Mucosa of descending colon (tissue), 3 donors: ENCODE measurements around the gene BHLHE23. TPM values are rescaled to one million over a fixed set of nuclear protein-coding genes. Genes with fewer than 3 reads are reported as not detected.

Experiments
- ATAC-seq: fragments of 200-7000 bp; cut with Tn5 transposase; one replicate; pipeline ENCODE4 v1.9.1; 2020; ENCODE audit warnings: mild to moderate bottlenecking, moderate library complexity
- DNase-seq, 3 donors: peaks; one replicate each; pipeline ENCODE4 v3.0.0-alpha.2; 2020
- H3K36me3 ChIP-seq: fragments of 200-600 bp; one replicate; pipeline ENCODE4 v1.8.0; 2021; ENCODE audit warnings: low read depth, mild to moderate bottlenecking
- H3K4me1 ChIP-seq: fragments of 200-600 bp; one replicate; pipeline ENCODE4 v1.8.0; 2021; ENCODE audit warnings: low read depth, mild to moderate bottlenecking
- H3K4me3 ChIP-seq: fragments of 200-600 bp; one replicate; pipeline ENCODE4 v1.8.0; 2021; ENCODE audit warnings: mild to moderate bottlenecking
- H3K9me3 ChIP-seq: fragments of 200-600 bp; one replicate; pipeline ENCODE4 v1.8.0; 2021; ENCODE audit warnings: mild to moderate bottlenecking
- CTCF ChIP-seq: fragments of 200-600 bp; IDR thresholded peaks from one replicate; pipeline ENCODE4 v1.8.0; 2022; ENCODE audit warnings: antibody characterized with exemption, mild to moderate bottlenecking
- intact Hi-C, 2 donors: fragments of 100-400 bp; cut with DNase I in 1 of 2; cut with micrococcal nuclease in 1 of 2; formaldehyde crosslinking; loops; one replicate each; pipeline versions ENCODE4 v1.11.0 to v1.11.1; 2022; cut with DNase I, micrococcal nuclease
- total RNA-seq, 3 donors: library from RNA; stranded (reverse); fragmentation: NEBNext Ultra II Directional in 2 of 3; extraction: Animal tissue kit (Norgen Biotek cat#: 25700) in 2 of 3; gene quantifications; one replicate each; pipeline versions ENCODE4 v1.2.1 to v1.2.4, GENCODE V29; 2021 to 2023
- donor health status: DM: no; HTN: no; CAD: no; lungs with moderate emphysema.
- donor health status: DM: no; HTN: no; CAD: no.
- donor health status: DM: no; HTN: yes; CAD: no.

BHLHE23 gene
- total RNA-seq, 3 donors from 2014 or later, result not detected

GRCh38 chr20:63025534-63026331 is 19.0 kb upstream of the BHLHE23 start:
- intact Hi-C loops, result no loop called here
- Histone ChIP-seq H3K36me3 (no peaks in the 10 kb centered on the region), H3K9me3 (no peaks in the 10 kb centered on the region), H3K4me1 (no peaks in the 10 kb centered on the region), H3K4me3 (no peak overlapping the region)
- no peak for TF ChIP-seq CTCF
- peak; percentile 50 for ATAC-seq
- DNase-seq, result peak in 2 of 3 donors; percentile 16 to 40

- Histone ChIP-seq H3K4me1 (no peaks in the 10 kb centered on the region), H3K36me3 (no peaks in the 10 kb centered on the region), H3K9me3 (no peaks in the 10 kb centered on the region), H3K4me3 (no peak overlapping the region)
- TF ChIP-seq CTCF, result no peak
- DNase-seq (peak in 1 of 3 donors; percentile 17), ATAC-seq (no peak)
- intact Hi-C loops, result no loop called here
Measured at GRCh38 chr20:63024573-63025392, 18.0 kb upstream of the BHLHE23 start.

GRCh38 chr20:63023936-63024571 is 17.3 kb upstream of the BHLHE23 start:
- Histone ChIP-seq H3K4me1 (no peaks in the 10 kb centered on the region), H3K9me3 (no peaks in the 10 kb centered on the region), H3K4me3 (no peak overlapping the region), H3K36me3 (no peaks in the 10 kb centered on the region)
- peak in 1 of 3 donors; percentile 26 for DNase-seq
- intact Hi-C loops, result no loop called here
- TF ChIP-seq CTCF, result no peak
- ATAC-seq, result no peak

- ATAC-seq, result no peak
- H3K36me3 ChIP-seq, result no peaks in the 10 kb centered on the region
- intact Hi-C loops, result no loop called here
- DNase-seq, result peak in 2 of 3 donors; percentile 12 to 27
- no peaks in the 10 kb centered on the region for H3K4me1 ChIP-seq
- H3K4me3 ChIP-seq, result no peak overlapping the region
- TF ChIP-seq CTCF, result no peak
- H3K9me3 ChIP-seq, result no peaks in the 10 kb centered on the region
Measured at GRCh38 chr20:63023071-63023935, 16.5 kb upstream of the BHLHE23 start.

DNA sequence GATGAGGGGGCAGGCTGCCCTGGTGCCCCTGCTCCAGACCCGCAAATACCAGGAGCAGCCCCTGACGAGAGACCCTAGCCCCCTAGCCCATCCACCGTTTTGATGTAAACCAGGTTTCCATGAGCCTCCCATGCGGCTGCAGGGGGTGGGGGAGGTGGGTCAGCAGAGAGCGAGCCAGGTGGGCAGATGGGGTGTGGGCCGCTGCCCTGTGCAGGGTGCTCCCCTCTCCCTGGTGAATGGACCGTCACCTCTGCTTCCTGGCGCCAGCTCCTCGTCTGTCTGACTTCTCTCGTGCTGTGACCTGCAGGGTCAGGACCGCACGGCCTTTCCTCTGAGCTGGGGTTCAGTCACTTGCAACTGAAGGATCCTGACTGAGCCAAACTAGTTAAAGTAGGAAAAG is 15.7 kb upstream of the BHLHE23 start:
- ATAC-seq, result no peak
- TF ChIP-seq CTCF, result no peak
- Histone ChIP-seq H3K4me3 (no peak overlapping the region), H3K36me3 (no peaks in the 10 kb centered on the region), H3K4me1 (no peaks in the 10 kb centered on the region), H3K9me3 (no peaks in the 10 kb centered on the region)
- peak in 2 of 3 donors; percentile 4 to 17 for DNase-seq
- intact Hi-C loops, result no loop called here
